ENCODE measurements around the gene CTIF.

The CTIF gene

GRCh38 chr18:48827291-48828193, 288.7 kb downstream of the CTIF start:
- no peak for DNase-seq (ENCODE audit: low read depth)
- no peak overlapping the region for H3K4me3 ChIP-seq (ENCODE audit: low read depth, low read length)

- DNase-seq (ENCODE audit: low read depth) = no peak
- no peak overlapping the region for H3K4me3 ChIP-seq (ENCODE audit: low read depth, low read length)
Measured at GRCh38 chr18:48828194-48828545, 289.3 kb downstream of the CTIF start.

GRCh38 chr18:48828691-48829442, 290.0 kb downstream of the CTIF start:
- H3K4me3 ChIP-seq (ENCODE audit: low read depth, low read length) = no peak overlapping the region
- no peak for DNase-seq (ENCODE audit: low read depth)

- H3K4me3 ChIP-seq (ENCODE audit: low read depth, low read length) = no peak overlapping the region
- DNase-seq (ENCODE audit: low read depth) = no peak
Measured at GRCh38 chr18:48829443-48830149, 290.8 kb downstream of the CTIF start.

- H3K4me3 ChIP-seq (ENCODE audit: low read depth, low read length) = no peak overlapping the region
- no peak for DNase-seq (ENCODE audit: low read depth)
Measured at GRCh38 chr18:48831113-48831759, 292.4 kb downstream of the CTIF start.

GRCh38 chr18:48831802-48832201, 293.0 kb downstream of the CTIF start:
- H3K4me3 ChIP-seq (ENCODE audit: low read depth, low read length) = no peak overlapping the region
- DNase-seq (ENCODE audit: low read depth) = no peak

- no peak overlapping the region for H3K4me3 ChIP-seq (ENCODE audit: low read depth, low read length)
- DNase-seq (ENCODE audit: low read depth) = no peak
Measured at GRCh38 chr18:48832938-48833700, 294.3 kb downstream of the CTIF start.

- DNase-seq (ENCODE audit: low read depth) = no peak
- H3K4me3 ChIP-seq (ENCODE audit: low read depth, low read length) = no peak overlapping the region
Measured at GRCh38 chr18:48833701-48834412, 295.0 kb downstream of the CTIF start.

GRCh38 chr18:48834413-48835031, 295.7 kb downstream of the CTIF start:
- no peak overlapping the region for H3K4me3 ChIP-seq (ENCODE audit: low read depth, low read length)
- DNase-seq (ENCODE audit: low read depth) = peak; percentile 80

- no peak for DNase-seq (ENCODE audit: low read depth)
- H3K4me3 ChIP-seq (ENCODE audit: low read depth, low read length) = no peak overlapping the region
Measured at GRCh38 chr18:48835119-48835518, 296.3 kb downstream of the CTIF start.

- no peak for DNase-seq (ENCODE audit: low read depth)
- no peak overlapping the region for H3K4me3 ChIP-seq (ENCODE audit: low read depth, low read length)
Measured at GRCh38 chr18:48835745-48836170, 296.9 kb downstream of the CTIF start.

GRCh38 chr18:48836231-48836805, 297.5 kb downstream of the CTIF start:
- no peak overlapping the region for H3K4me3 ChIP-seq (ENCODE audit: low read depth, low read length)

GRCh38 chr18:48836806-48837615, 298.2 kb downstream of the CTIF start:
- no peak for DNase-seq (ENCODE audit: low read depth)
- no peak overlapping the region for H3K4me3 ChIP-seq (ENCODE audit: low read depth, low read length)

More at GRCh38 chr18:48836231-48836805, 297.5 kb downstream of the CTIF start:
- no peak for DNase-seq (ENCODE audit: low read depth)

GRCh38 chr18:48837676-48838075, 298.8 kb downstream of the CTIF start:
- no peak overlapping the region for H3K4me3 ChIP-seq (ENCODE audit: low read depth, low read length)
- DNase-seq (ENCODE audit: low read depth) = no peak

- no peak for DNase-seq (ENCODE audit: low read depth)
- no peak overlapping the region for H3K4me3 ChIP-seq (ENCODE audit: low read depth, low read length)
Measured at GRCh38 chr18:48838166-48838775, 299.4 kb downstream of the CTIF start.

Data from skeletal muscle cell (primary cell).